Fibroblast of lung (primary cell): Measurements from ENCODE around the gene TCF12. TPM values are rescaled to one million over a fixed set of nuclear protein-coding genes. Genes with fewer than 3 reads are reported as not detected.

Experiments used
- DNase-seq, 2 donors: peaks; one replicate each; pipeline versions ENCODE4 v3.0.0 to v3.0.0-alpha.2; 2010; ENCODE audit warnings: low read depth in 2 of 2
- H2AFZ ChIP-seq: 2 replicates; pipeline ENCODE4 v1.5.1; 2012; ENCODE audit warnings: low read length, control low read depth, inconsistent platforms
- H3K27ac ChIP-seq: 2 replicates; pipeline ENCODE4 v1.5.1; 2011; ENCODE audit warnings: low read length, control low read depth; ENCODE audit not compliant: insufficient read depth
- H3K27me3 ChIP-seq: 2 replicates; pipeline ENCODE4 v1.5.1; 2011; ENCODE audit warnings: mild to moderate bottlenecking, low read length; ENCODE audit not compliant: control insufficient read depth, insufficient read depth
- H3K36me3 ChIP-seq: 2 replicates; pipeline ENCODE4 v1.5.1; 2011; ENCODE audit warnings: low read length; ENCODE audit not compliant: control insufficient read depth, insufficient read depth
- H3K4me1 ChIP-seq: 2 replicates; pipeline ENCODE4 v1.5.1; 2011; ENCODE audit warnings: low read length; ENCODE audit not compliant: control insufficient read depth, insufficient read depth; ENCODE audit errors: extremely low read depth
- H3K4me2 ChIP-seq: 2 replicates; pipeline ENCODE4 v1.5.1; 2011; ENCODE audit warnings: low read length, control low read depth; ENCODE audit not compliant: insufficient read depth; ENCODE audit errors: extremely low read depth
- H3K4me3 ChIP-seq, 4 experiments: fragments of 200-600 bp in 1 of 4; sonication (generic) in 1 of 4; replicated peaks in 1 of 4; 2 replicates each; pipeline ENCODE4 v1.5.1; 2011 to 2016; ENCODE audit warnings: low read length in 4 of 4, low read depth in 3 of 4, mild to moderate bottlenecking in 3 of 4, control low read depth in 2 of 4, inconsistent platforms in 1 of 4, mixed read lengths in 1 of 4; ENCODE audit not compliant: insufficient read depth in 1 of 4; ENCODE audit errors: control extremely low read depth in 1 of 4
- H3K79me2 ChIP-seq: 2 replicates; pipeline ENCODE4 v1.5.1; 2012; ENCODE audit warnings: mild to moderate bottlenecking, low read length, inconsistent platforms; ENCODE audit not compliant: control insufficient read depth, insufficient read depth
- H3K9ac ChIP-seq: 2 replicates; pipeline ENCODE4 v1.5.1; 2011; ENCODE audit warnings: mild to moderate bottlenecking, low read length, control low read depth; ENCODE audit not compliant: insufficient read depth
- H3K9me3 ChIP-seq: 2 replicates; pipeline ENCODE4 v1.5.1; 2012; ENCODE audit warnings: low read depth, low read length; ENCODE audit not compliant: control insufficient read depth, insufficient read depth
- H4K20me1 ChIP-seq: 2 replicates; pipeline ENCODE4 v1.5.1; 2011; ENCODE audit warnings: low read length; ENCODE audit not compliant: control insufficient read depth, insufficient read depth; ENCODE audit errors: extremely low read depth
- EZH2 ChIP-seq: IDR thresholded peaks from 2 replicates; pipeline ENCODE4 v1.5.1; 2012; ENCODE audit warnings: low read length, control low read depth, mild to moderate bottlenecking; ENCODE audit errors: missing control alignments
- polyA plus RNA-seq, 2 donors: library from polyadenylated mRNA; depleted of rRNA in 1 of 2; stranded (reverse) in 1 of 2; unstranded in 1 of 2; fragments of >200 nt; gene quantifications; 2 replicates each; pipeline ENCODE4 v1.2.1, GENCODE V29; 2011 to 2012; ENCODE audit warnings: missing spikeins in 1 of 2
- total RNA-seq: library from RNA; depleted of rRNA; stranded (reverse); fragments of >200 nt; gene quantifications from 2 replicates; pipeline ENCODE4 v1.2.1, GENCODE V29; 2014
- TF ChIP-seq, protein P1 (sequence below), 2 donors: IDR thresholded peaks in 1 of 2; conservative IDR thresholded peaks in 1 of 2; 1 replicate in 1 of 2; 2 replicates in 1 of 2; pipeline ENCODE4 v1.5.1; 2011 to 2012; ENCODE audit warnings: low read length in 2 of 2, control low read depth in 1 of 2, inconsistent platforms in 1 of 2, low read depth in 1 of 2, mild to moderate bottlenecking in 1 of 2

The TCF12 gene
- total and polyA plus RNA-seq, 2 donors (not counting 1 experiment from before 2014, with no cell fraction given): 105 to 232 TPM

GRCh38 chr15:57018151-57018550, 99.7 kb downstream of the TCF12 start:
- no peak overlapping the region for H3K9ac ChIP-seq
- no peaks in the 10 kb centered on the region for H3K4me1 ChIP-seq
- H3K9me3 ChIP-seq: no peaks in the 10 kb centered on the region
- H3K36me3 ChIP-seq: no peaks in the 10 kb centered on the region
- no peak for TF ChIP-seq EZH2
- TF ChIP-seq, protein P1, sequence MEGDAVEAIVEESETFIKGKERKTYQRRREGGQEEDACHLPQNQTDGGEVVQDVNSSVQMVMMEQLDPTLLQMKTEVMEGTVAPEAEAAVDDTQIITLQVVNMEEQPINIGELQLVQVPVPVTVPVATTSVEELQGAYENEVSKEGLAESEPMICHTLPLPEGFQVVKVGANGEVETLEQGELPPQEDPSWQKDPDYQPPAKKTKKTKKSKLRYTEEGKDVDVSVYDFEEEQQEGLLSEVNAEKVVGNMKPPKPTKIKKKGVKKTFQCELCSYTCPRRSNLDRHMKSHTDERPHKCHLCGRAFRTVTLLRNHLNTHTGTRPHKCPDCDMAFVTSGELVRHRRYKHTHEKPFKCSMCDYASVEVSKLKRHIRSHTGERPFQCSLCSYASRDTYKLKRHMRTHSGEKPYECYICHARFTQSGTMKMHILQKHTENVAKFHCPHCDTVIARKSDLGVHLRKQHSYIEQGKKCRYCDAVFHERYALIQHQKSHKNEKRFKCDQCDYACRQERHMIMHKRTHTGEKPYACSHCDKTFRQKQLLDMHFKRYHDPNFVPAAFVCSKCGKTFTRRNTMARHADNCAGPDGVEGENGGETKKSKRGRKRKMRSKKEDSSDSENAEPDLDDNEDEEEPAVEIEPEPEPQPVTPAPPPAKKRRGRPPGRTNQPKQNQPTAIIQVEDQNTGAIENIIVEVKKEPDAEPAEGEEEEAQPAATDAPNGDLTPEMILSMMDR (conservative IDR thresholded peaks at IDR 0.05 in 1 of 2, IDR thresholded peaks at IDR 0.05 in 1 of 2; ENCODE audit: low read depth in 1 of 2, low read length in 2 of 2): no peak
- H3K27me3 ChIP-seq: no peaks in the 10 kb centered on the region
- no peak overlapping the region for H3K27ac ChIP-seq
- no peak overlapping the region for H2AFZ ChIP-seq
- no peak overlapping the region for H3K4me3 ChIP-seq
- DNase-seq: no peak
- H3K79me2 ChIP-seq: peaks cover 27% of the 10 kb centered on the region
- H3K4me2 ChIP-seq: no peak overlapping the region
- no peaks in the 10 kb centered on the region for H4K20me1 ChIP-seq

DNA sequence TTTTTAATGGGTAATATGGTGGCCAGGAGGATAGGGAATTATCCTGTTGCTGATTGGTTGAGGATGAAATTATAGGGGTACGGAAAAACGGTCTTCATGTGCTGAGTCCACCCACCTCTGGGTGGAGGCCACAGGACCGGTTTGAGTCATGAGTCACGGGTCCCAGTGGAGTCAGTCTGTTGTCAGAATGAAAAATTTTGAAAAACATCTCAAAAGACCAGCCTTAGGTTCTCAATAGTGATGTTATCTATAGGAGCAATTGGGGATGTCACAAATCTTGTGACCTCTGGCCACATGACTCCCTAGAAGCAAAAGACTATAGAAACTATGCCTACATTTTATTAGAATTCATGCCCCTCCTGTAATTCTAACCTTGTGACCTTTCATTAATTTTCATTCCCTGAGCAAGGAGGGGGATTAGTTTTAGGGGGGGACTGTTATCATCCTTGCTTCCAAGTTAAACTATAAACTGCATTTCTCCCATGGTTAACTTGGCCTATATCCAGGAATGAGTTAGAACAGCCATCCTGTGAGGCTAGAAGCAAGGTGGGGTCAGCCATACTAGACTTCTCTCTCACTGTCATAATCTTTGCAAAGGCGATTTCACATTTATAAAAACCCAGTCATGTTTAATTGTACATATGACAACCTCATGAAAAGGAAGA, 101.2 kb downstream of the TCF12 start:
- H3K36me3 ChIP-seq: no peaks in the 10 kb centered on the region
- H3K4me2 ChIP-seq: no peak overlapping the region
- no peak overlapping the region for H2AFZ ChIP-seq
- peak in 1 of 2 donors; percentile 33 for DNase-seq
- no peak overlapping the region for H3K9ac ChIP-seq
- H3K27ac ChIP-seq: no peak overlapping the region
- H3K4me3 ChIP-seq: no peak overlapping the region
- peaks cover 35% of the 10 kb centered on the region for H3K79me2 ChIP-seq
- TF ChIP-seq, protein P1 (conservative IDR thresholded peaks at IDR 0.05 in 1 of 2, IDR thresholded peaks at IDR 0.05 in 1 of 2; ENCODE audit: low read depth in 1 of 2, low read length in 2 of 2): no peak
- no peak for TF ChIP-seq EZH2
- H3K4me1 ChIP-seq: no peaks in the 10 kb centered on the region
- H4K20me1 ChIP-seq: no peaks in the 10 kb centered on the region
- no peaks in the 10 kb centered on the region for H3K9me3 ChIP-seq
- no peaks in the 10 kb centered on the region for H3K27me3 ChIP-seq

DNA sequence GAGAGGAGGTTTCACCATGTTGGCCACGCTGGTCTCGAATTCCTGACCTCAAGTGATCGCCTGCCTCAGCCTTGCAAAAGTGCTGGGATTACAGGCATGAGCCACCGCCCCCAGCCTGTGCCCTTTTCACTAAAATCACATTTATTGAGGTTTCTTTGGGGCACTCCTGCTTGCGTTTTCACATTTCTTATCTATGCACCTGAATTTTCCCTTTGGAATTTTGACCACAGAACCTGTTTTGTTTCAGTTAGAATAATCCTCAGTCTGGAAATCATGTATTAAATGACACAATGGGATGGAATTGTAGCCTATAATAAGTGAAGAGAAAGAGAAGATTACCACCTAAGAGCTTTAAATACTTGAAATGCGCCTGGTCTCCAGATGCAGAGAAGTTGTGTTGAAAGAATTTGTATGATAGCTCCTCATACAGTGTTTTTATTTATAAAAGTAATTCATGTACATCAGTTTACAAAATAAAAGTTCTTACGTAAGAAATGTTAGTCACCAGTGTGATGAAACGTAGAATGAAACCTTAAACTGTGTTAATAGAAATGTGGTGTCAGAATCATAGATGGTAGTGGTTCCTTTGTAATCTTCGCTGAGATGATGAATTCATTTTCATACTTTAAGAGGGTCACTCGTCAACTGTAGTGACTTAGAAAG, 107.0 kb downstream of the TCF12 start:
- H3K4me2 ChIP-seq: no peak overlapping the region
- H3K9me3 ChIP-seq: no peaks in the 10 kb centered on the region
- H3K36me3 ChIP-seq: no peaks in the 10 kb centered on the region
- no peak overlapping the region for H2AFZ ChIP-seq
- no peak for TF ChIP-seq EZH2
- TF ChIP-seq, protein P1 (conservative IDR thresholded peaks at IDR 0.05 in 1 of 2, IDR thresholded peaks at IDR 0.05 in 1 of 2; ENCODE audit: low read depth in 1 of 2, low read length in 2 of 2): no peak
- DNase-seq: peak; percentile 62 to 83
- H3K4me3 ChIP-seq: no peak overlapping the region
- no peaks in the 10 kb centered on the region for H3K4me1 ChIP-seq
- no peaks in the 10 kb centered on the region for H4K20me1 ChIP-seq
- peak overlapping the region; percentile 15 for H3K27ac ChIP-seq
- H3K27me3 ChIP-seq: no peaks in the 10 kb centered on the region
- H3K79me2 ChIP-seq: peaks cover 56% of the 10 kb centered on the region
- H3K9ac ChIP-seq: no peak overlapping the region
